ENCODE results near the gene FCAR.
"Not testable (repeated sequence)": the region's sequence is repeated elsewhere in the genome, so short reads cannot be mapped to it uniquely, and the experiment has no call there.

The FCAR gene

DNA sequence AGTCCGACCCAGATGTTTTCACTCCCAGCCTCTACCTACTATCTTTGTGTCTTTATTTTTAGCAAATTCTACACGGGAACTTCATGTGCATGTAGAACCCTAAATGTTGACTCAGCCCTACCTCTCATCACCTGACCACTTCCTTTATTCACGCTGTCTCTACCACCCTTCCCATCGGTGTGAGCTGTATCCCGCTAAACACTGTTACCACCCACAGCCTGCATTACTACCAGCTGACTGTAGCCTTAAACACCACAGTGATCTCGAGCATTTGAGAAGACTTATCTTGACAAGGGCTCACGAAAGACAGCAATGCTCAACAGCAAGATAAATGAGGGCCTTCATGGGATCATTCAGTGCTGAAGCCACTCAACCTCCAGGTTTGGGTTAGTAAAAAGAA is 47.0 kb downstream of the FCAR start:
- DNase-seq (ENCODE audit: low read depth, low spot score) = no peak
- H3K4me3 ChIP-seq (ENCODE audit: low read depth, low read length) = no peak overlapping the region
- in situ Hi-C loops (cut with HindIII; ENCODE audit: low sequenced_read_pairs) = no loop called here
- TF ChIP-seq, protein P1, sequence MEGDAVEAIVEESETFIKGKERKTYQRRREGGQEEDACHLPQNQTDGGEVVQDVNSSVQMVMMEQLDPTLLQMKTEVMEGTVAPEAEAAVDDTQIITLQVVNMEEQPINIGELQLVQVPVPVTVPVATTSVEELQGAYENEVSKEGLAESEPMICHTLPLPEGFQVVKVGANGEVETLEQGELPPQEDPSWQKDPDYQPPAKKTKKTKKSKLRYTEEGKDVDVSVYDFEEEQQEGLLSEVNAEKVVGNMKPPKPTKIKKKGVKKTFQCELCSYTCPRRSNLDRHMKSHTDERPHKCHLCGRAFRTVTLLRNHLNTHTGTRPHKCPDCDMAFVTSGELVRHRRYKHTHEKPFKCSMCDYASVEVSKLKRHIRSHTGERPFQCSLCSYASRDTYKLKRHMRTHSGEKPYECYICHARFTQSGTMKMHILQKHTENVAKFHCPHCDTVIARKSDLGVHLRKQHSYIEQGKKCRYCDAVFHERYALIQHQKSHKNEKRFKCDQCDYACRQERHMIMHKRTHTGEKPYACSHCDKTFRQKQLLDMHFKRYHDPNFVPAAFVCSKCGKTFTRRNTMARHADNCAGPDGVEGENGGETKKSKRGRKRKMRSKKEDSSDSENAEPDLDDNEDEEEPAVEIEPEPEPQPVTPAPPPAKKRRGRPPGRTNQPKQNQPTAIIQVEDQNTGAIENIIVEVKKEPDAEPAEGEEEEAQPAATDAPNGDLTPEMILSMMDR (IDR thresholded peaks at IDR 0.05; ENCODE audit: low read depth, low read length) = no peak

DNA sequence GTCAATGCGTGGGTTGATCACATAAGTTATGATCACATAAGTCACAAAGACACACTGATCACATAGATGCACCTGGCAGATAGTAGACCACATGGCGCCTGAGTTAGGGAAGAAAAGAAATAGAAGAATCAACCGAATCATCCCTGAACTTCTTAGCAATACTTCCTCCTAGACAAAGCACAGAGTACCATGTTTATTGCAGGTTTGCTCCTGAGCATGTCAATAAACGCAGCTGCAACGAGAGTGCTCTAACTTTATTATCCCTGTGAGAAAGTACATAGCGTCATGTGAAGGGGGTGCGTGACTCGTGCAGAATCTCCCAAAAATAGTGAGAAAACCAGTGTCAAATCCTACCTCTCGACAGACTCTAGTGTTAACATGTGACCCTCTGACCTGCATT is 49.2 kb downstream of the FCAR start:
- TF ChIP-seq, protein P1 (IDR thresholded peaks at IDR 0.05; ENCODE audit: low read depth, low read length) = no peak
- DNase-seq (ENCODE audit: low read depth, low spot score) = no peak
- H3K4me3 ChIP-seq (ENCODE audit: low read depth, low read length) = no peak overlapping the region
- in situ Hi-C loops (cut with HindIII; ENCODE audit: low sequenced_read_pairs) = no loop called here

DNA sequence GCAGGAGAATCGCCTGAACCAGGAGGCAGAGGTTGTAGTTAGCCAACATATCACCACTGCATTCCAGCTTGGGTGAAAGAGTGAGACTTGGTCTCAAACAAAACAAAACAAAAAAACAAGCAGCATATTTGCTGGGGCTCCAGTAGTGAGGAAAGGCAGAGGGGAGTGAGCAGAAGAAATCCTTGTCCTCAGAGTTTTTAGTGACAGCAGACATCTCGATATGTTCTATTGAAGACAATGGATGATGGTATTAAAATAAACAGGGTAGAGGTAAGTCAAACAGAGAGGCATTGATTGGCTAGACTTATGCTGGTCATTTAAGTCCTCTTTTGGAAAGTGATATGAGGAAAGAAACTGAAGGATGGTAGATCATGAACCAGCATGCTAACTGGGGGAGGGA is 54.3 kb downstream of the FCAR start:
- in situ Hi-C loops (cut with HindIII; ENCODE audit: low sequenced_read_pairs) = no loop called here
- no peak overlapping the region for H3K4me3 ChIP-seq (ENCODE audit: low read depth, low read length)
- TF ChIP-seq, protein P1 (IDR thresholded peaks at IDR 0.05; ENCODE audit: low read depth, low read length) = no peak
- no peak for DNase-seq (ENCODE audit: low read depth, low spot score)

DNA sequence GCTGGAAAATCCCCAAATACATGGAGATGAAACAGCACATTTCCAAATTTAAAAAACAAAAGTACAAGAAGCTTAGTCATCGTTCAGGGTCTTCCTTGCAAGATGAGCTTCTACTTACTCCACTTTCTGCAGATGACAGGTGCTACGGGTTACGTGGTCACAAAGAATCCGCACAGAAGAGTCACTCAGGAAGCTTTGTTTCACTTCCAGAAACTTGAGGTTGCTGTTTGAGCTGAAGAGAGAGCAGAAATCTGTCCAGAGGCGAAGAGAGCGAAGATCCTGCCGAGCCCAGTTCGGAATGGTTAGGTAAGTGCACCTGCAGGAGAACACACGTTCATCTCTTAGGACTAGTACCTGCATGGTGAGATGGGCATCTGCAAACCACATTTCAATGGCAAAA is 63.9 kb downstream of the FCAR start:
- TF ChIP-seq, protein P1 (IDR thresholded peaks at IDR 0.05; ENCODE audit: low read depth, low read length) = no peak
- DNase-seq (ENCODE audit: low read depth, low spot score) = no peak
- in situ Hi-C loops (cut with HindIII; ENCODE audit: low sequenced_read_pairs) = no loop called here
- no peak overlapping the region for H3K4me3 ChIP-seq (ENCODE audit: low read depth, low read length)

DNA sequence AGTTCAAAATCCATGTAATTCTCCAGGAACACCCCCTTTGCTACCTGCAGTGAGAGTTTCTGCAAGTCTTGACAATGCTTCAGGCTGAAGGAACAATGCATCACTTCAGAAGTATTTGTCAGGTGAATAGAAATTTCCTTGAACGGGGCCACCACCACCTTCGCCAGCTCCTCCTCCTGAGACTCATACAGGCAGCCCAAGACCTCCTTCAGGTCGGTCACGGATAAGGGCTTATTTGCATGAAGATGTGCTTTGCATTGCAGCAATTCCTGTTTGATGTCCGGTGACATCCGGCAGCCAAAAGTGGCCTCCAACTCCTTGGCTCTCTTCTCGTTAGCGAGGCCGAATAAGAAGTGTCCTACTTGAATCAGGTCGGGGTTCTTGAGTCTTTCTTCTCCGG is 64.9 kb downstream of the FCAR start:
- in situ Hi-C loops (cut with HindIII; ENCODE audit: low sequenced_read_pairs) = no loop called here
- TF ChIP-seq, protein P1 (IDR thresholded peaks at IDR 0.05; ENCODE audit: low read depth, low read length) = no peak
- DNase-seq (ENCODE audit: low read depth, low spot score) = no peak
- no peak overlapping the region for H3K4me3 ChIP-seq (ENCODE audit: low read depth, low read length)

DNA sequence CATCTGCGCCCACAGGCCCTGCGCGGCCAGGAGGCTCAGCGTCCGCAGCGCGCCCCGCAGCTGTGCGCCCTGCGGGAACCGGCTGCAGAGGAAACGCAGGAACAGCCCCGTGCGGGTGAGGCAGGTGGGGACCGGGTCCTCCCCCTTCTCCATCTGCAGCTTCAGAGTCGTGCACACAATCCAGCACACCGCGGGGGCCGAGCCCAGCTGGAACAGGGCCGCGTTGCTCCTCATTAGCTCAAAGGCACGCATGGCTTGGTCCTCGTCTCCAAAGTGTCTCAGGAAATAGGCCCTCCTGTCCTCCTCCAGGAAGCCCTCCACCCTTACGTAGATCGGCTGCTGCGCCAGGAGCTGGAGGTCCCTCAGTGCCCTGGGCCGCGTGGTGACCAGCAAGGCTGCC is 65.5 kb downstream of the FCAR start:
- DNase-seq (ENCODE audit: low read depth, low spot score); H3K4me3 ChIP-seq (ENCODE audit: low read depth, low read length); in situ Hi-C loops (cut with HindIII; ENCODE audit: low sequenced_read_pairs): not testable (repeated sequence)
